HG02623 (cell line): ENCODE measurements around the gene POLR2E.

Experiments
- ATAC-seq: cut with Tn5 transposase; IDR thresholded peaks from one replicate; pipeline ENCODE4 v1.9.1; 2021; ENCODE audit warnings: moderate library complexity; ENCODE audit not compliant: unreplicated experiment

The POLR2E gene

GRCh38 chr19:1051791-1052190, 43.4 kb downstream of the POLR2E start:
- no peak for ATAC-seq

DNA sequence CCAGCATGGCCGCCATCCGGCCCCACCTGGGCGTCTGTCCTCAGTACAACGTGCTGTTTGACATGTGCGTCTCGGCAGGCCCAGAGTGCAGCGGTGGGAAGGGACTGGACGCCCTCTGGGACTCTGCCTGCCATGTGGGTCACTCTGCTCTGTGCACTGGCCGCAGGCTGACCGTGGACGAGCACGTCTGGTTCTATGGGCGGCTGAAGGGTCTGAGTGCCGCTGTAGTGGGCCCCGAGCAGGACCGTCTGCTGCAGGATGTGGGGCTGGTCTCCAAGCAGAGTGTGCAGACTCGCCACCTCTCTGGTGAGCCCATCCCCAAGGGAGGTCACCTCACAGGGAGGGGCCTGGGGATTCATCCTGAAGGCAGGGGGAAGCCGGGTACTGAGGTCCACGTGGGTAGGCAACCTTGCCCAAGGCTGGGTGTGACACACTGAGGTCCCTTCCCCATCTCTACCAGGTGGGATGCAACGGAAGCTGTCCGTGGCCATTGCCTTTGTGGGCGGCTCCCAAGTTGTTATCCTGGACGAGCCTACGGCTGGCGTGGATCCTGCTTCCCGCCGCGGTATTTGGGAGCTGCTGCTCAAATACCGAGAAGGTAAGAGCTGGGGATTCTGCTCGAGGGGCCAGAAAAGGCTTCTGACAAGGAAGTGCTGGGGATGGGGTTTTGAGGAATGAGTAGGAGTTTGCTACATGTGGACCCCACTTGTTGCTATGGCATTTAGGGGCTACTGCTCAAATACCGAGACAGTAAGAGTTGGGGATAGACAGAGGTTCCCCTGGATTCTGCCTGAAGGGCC, 44.0 kb downstream of the POLR2E start:
- ATAC-seq, result no peak

- ATAC-seq, result no peak
These were observed 45.4 kb downstream of the POLR2E start for GRCh38 chr19:1049800-1050199.

DNA sequence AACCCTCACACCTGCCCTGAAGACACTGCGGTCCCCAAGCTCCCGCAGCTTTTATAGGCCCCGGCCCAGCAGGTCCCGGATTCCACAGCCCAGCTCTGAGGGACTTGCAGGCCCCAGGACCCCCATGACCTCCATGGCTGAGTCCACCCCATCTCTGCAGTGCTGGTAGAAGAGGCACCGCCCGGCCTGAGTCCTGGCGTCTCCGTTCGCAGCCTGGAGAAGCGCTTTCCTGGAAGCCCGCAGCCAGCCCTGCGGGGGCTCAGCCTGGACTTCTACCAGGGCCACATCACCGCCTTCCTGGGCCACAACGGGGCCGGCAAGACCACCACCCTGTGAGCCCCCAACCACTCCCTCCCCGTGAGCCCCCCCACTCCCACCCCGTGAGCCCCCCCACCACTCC, 46.1 kb downstream of the POLR2E start:
- ATAC-seq, result no peak

GRCh38 chr19:1047696-1048147, 47.5 kb downstream of the POLR2E start:
- no peak for ATAC-seq

- no peak for ATAC-seq
These were observed 48.1 kb downstream of the POLR2E start for GRCh38 chr19:1046836-1047695.

- ATAC-seq, result no peak
These were observed 49.0 kb downstream of the POLR2E start for GRCh38 chr19:1046117-1046626.

GRCh38 chr19:1045247-1045603, 50.0 kb downstream of the POLR2E start:
- no peak for ATAC-seq

- no peak for ATAC-seq
These were observed 52.3 kb downstream of the POLR2E start for GRCh38 chr19:1042689-1043511.

DNA sequence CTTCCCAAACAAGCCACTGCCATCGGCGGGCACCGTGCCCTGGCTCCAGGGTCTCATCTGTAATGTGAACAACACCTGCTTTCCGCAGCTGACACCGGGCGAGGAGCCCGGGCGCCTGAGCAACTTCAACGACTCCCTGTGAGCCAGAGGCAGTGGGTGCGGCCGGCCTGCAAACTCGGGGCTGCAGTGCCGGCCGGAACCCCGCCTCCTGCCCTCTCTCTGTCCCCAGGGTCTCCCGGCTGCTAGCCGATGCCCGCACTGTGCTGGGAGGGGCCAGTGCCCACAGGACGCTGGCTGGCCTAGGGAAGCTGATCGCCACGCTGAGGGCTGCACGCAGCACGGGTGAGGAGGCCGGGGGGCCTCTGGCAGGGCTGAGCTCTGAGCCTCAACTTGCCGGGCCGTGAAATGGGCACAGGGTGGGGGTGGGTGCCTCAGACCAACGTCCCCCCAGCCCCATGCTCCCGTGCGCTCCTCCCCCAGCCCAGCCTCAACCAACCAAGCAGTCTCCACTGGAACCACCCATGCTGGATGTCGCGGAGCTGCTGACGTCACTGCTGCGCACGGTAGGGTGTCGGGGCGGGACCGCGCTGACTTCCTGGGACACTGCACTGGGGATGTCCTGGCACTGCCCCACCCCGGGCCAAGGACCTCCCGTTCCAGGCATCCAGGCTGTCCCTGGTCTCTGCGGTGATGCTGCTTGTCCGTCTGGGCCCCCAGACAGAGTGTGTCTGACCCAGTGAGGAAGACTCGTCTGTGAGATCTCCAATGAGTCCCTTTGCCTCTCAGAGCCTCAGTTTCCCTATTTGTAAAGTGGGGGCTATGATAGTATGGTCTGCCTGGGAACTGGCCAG, 53.1 kb downstream of the POLR2E start:
- no peak for ATAC-seq

DNA sequence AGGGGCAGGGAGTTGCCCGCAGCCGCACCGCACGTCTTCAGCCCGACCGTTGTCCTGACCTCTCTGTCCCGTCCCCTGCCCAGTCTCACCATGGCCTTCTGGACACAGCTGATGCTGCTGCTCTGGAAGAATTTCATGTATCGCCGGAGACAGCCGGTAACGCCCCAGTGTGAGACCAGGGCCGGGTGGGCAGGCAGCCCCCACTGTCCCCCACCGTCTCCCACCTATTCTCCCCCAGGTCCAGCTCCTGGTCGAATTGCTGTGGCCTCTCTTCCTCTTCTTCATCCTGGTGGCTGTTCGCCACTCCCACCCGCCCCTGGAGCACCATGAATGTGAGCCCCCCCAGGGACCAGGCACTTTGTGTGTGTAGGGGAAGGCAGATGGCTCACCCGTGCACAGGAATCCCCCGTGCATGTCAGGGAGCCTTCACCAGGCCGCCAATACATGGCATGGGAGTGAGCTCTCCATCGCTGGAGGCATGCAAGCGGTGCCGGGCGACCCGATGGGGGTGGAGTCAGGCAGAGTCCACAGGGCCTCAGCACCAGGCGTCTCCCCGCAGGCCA, 53.8 kb downstream of the POLR2E start:
- ATAC-seq, result no peak

- peak; percentile 50 for ATAC-seq
These were observed 54.5 kb downstream of the POLR2E start for GRCh38 chr19:1040476-1041271.

- ATAC-seq, result peak; percentile 78
These were observed 55.3 kb downstream of the POLR2E start, which contains the start of gene ABCA7 for GRCh38 chr19:1039646-1040475. TSS of gene ABCA7 (plus strand) at chr19:1040107. CDS start at chr19:1041362, 1,255 bp downstream.

DNA sequence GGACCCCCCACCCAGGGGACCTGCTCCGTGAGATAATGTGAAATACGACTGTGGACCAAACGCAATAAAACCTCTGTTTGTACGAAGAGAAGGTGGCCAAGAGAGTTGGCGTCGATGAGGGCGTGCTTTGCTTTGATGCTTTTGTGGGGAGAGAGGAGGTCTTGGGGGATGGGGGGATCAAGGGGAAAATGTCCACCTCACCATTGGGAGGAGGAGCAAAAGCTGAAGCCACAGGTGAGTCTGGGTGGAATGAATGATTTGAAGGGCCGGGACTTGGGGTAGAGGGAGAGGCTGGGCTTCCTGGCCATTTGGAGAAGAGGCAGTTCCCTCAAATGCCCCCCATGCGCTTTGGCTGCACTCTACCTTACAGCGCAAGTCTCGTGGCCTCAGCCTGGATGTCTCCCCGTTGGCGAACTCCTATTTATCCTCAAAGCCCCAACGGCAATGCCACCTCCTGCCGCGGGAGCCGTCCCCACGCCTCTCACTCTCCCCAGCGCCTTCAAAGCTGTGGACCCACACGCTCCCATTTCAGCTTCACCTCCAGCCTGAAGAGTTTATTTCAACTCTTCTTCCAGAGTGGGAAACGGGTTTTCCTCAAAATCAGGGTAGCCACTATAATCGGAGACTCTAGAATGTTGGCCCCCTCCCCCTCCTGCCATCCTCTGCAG, 56.1 kb downstream of the POLR2E start:
- no peak for ATAC-seq

DNA sequence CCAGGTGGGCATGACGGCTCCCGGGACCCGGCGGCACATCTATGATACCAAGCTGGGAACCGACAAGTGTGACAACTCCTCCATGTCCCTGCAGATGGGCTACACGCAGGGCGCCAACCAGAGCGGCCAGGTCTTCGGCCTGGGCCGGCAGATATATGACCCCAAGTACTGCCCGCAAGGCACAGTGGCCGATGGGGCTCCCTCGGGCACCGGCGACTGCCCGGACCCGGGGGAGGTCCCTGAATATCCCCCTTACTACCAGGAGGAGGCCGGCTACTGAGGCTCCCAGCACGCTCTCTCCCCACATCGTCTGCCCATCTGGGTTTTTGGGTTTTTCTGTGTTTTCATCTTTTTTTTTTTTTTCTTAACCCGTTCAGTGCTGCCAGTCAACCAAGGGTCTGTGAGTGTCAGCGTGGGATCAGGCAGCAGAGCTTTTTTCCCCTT, 57.5 kb downstream of the POLR2E start:
- ATAC-seq, result no peak
